Activated T-cell treated with anti-CD3 and anti-CD28 coated beads, Interleukin-2, amount 50 U/mL, for 4 hours (primary cell): ENCODE measurements around the gene SNX21. TPM values are rescaled to one million over a fixed set of nuclear protein-coding genes. Genes with fewer than 3 reads are reported as not detected.
"Not testable (repeated sequence)": the region's sequence is repeated elsewhere in the genome, so short reads cannot be mapped to it uniquely, and the experiment has no call there.

Experiments used
- ATAC-seq, 2 donors: fragments of 200-7000 bp; cut with Tn5 transposase; one replicate each; pipeline ENCODE4 v1.10.0; 2021
- DNase-seq: peaks from one replicate; pipeline ENCODE4 v3.0.0-alpha.2; 2020
- H3K27me3 Mint-ChIP-seq: one replicate; pipeline ENCODE4 v1.8.0; 2021; ENCODE audit warnings: low read depth, mixed read lengths
- H3K36me3 Mint-ChIP-seq: one replicate; pipeline ENCODE4 v1.8.0; 2022; ENCODE audit warnings: mixed read lengths; ENCODE audit not compliant: insufficient read depth
- H3K4me1 Mint-ChIP-seq: one replicate; pipeline ENCODE4 v1.8.0; 2021; ENCODE audit warnings: low read depth, mixed read lengths
- H3K4me3 Mint-ChIP-seq: one replicate; pipeline ENCODE4 v1.8.0; 2021; ENCODE audit warnings: mild to moderate bottlenecking, moderate library complexity, mixed read lengths
- H3K9me3 Mint-ChIP-seq: one replicate; pipeline ENCODE4 v1.8.0; 2021; ENCODE audit warnings: mixed read lengths
- total RNA-seq, 3 donors: library from RNA; stranded (reverse); gene quantifications; one replicate each; pipeline ENCODE4 v1.2.1, GENCODE V29; 2021

Gene SNX21, protein sequence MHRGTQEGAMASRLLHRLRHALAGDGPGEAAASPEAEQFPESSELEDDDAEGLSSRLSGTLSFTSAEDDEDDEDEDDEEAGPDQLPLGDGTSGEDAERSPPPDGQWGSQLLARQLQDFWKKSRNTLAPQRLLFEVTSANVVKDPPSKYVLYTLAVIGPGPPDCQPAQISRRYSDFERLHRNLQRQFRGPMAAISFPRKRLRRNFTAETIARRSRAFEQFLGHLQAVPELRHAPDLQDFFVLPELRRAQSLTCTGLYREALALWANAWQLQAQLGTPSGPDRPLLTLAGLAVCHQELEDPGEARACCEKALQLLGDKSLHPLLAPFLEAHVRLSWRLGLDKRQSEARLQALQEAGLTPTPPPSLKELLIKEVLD
- under 1 TPM; 0.83 to 0.98 (median 0.87) TPM for total RNA-seq

GRCh38 chr20:45833030-45833882 lies at the start of gene SNX21:
TSS of gene SNX21 (plus strand) at chr20:45833799. CDS start at chr20:45833920, 121 bp downstream.
- H3K4me1 Mint-ChIP-seq = peaks cover 6% of the 10 kb centered on the region
- H3K27me3 Mint-ChIP-seq = no peaks in the 10 kb centered on the region
- ATAC-seq = peak; percentile 70 to 81
- H3K4me3 Mint-ChIP-seq = peak within 1 kb of the TSS; percentile 80
- H3K36me3 Mint-ChIP-seq = no peaks in the 10 kb centered on the region
- no peaks in the 10 kb centered on the region for H3K9me3 Mint-ChIP-seq
- DNase-seq = no peak

DNA sequence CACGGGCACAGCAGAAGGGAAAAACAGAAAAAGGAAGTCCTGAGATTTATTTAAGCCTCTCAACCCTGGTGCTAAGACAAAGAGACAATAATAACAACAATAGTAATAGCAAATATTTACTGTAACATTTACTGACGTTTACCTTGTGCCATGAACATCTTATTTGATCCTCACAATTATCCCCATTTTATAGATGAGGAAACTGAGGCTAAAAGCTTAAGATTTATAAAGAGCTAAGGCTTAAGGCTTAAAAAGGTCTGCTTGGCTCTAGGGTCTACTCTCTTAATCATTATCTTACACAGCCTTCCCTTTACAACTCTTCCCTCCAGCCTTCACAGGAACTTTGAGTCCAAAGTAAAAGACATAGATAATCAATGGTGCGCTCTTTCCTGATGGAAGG lies 45.2 kb upstream of the SNX21 start:
- ATAC-seq = no peak
- Mint-ChIP-seq H3K27me3 (no peaks in the 10 kb centered on the region), H3K4me1 (peaks cover 10% of the 10 kb centered on the region), H3K36me3 (no peaks in the 10 kb centered on the region), H3K9me3 (no peaks in the 10 kb centered on the region), H3K4me3 (no peak overlapping the region)
- no peak for DNase-seq

GRCh38 chr20:45792317-45793118 lies 41.1 kb upstream of the SNX21 start:
- peak; percentile 3 to 4 for ATAC-seq
- DNase-seq = no peak
- Mint-ChIP-seq H3K36me3 (peaks cover 23% of the 10 kb centered on the region), H3K27me3 (no peaks in the 10 kb centered on the region), H3K4me1 (peaks cover 12% of the 10 kb centered on the region), H3K9me3 (no peaks in the 10 kb centered on the region), H3K4me3 (peak overlapping the region; percentile 85)

- no peaks in the 10 kb centered on the region for H3K9me3 Mint-ChIP-seq
- no peak for ATAC-seq
- no peaks in the 10 kb centered on the region for H3K27me3 Mint-ChIP-seq
- H3K4me1 Mint-ChIP-seq = peaks cover 20% of the 10 kb centered on the region
- H3K4me3 Mint-ChIP-seq = no peak overlapping the region
- DNase-seq = no peak
- H3K36me3 Mint-ChIP-seq = peaks cover 24% of the 10 kb centered on the region
Observed at GRCh38 chr20:45796337-45797065, 37.1 kb upstream of the SNX21 start.

DNA sequence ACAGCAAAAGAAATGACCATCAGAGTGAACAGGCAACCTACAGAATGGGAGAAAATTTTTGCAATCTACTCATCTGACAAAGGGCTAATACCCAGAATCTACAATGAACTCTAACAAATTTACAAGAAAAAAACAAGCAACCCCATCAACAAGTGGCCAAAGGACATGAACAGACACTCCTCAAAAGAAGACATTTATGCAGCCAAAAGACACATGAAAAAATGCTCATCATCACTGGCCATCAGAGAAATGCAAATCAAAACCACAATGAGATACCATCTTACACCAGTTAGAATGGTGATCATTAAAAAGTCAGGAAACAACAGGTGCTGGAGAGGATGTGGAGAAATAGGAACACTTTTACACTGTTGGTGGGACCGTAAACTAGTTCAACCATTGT lies 36.1 kb upstream of the SNX21 start:
- H3K27me3 Mint-ChIP-seq, ATAC-seq, H3K9me3 Mint-ChIP-seq, H3K4me3 Mint-ChIP-seq, DNase-seq: not testable (repeated sequence)
- H3K4me1 Mint-ChIP-seq = peaks cover 17% of the 10 kb centered on the region
- peaks cover 29% of the 10 kb centered on the region for H3K36me3 Mint-ChIP-seq

DNA sequence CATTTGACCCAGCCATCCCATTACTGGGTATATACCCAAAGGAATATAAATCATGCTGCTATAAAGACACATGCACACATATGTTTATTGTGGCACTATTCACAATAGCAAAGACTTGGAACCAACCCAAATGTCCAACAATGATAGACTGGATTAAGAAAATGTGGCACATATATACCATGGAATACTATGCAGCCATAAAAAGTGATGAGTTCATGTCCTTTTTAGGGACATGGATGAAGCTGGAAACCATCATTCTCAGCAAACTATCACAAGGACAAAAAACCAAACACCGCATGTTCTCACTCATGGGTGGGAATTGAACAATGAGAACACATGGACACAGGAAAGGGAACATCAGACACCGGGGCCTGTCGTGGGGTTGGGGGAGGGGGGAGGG lies 35.6 kb upstream of the SNX21 start:
- peaks cover 12% of the 10 kb centered on the region for H3K4me1 Mint-ChIP-seq
- DNase-seq, H3K27me3 Mint-ChIP-seq, H3K4me3 Mint-ChIP-seq, H3K9me3 Mint-ChIP-seq, ATAC-seq: not testable (repeated sequence)
- peaks cover 33% of the 10 kb centered on the region for H3K36me3 Mint-ChIP-seq

- peak; percentile 82 to 94 for ATAC-seq
- Mint-ChIP-seq H3K27me3 (no peaks in the 10 kb centered on the region), H3K4me1 (peaks cover 12% of the 10 kb centered on the region), H3K9me3 (no peaks in the 10 kb centered on the region), H3K4me3 (no peak overlapping the region), H3K36me3 (peaks cover 37% of the 10 kb centered on the region)
- peak; percentile 56 for DNase-seq
Observed at GRCh38 chr20:45798935-45799642, 34.5 kb upstream of the SNX21 start.

GRCh38 chr20:45801851-45802250 lies 31.7 kb upstream of the SNX21 start:
- Mint-ChIP-seq H3K4me1 (peaks cover 12% of the 10 kb centered on the region), H3K9me3 (no peaks in the 10 kb centered on the region), H3K4me3 (no peak overlapping the region), H3K36me3 (peaks cover 36% of the 10 kb centered on the region), H3K27me3 (no peaks in the 10 kb centered on the region)
- ATAC-seq = no peak
- DNase-seq = no peak

- DNase-seq (no peak), ATAC-seq (no peak)
- Mint-ChIP-seq H3K4me3 (no peak overlapping the region), H3K36me3 (peaks cover 29% of the 10 kb centered on the region), H3K9me3 (no peaks in the 10 kb centered on the region), H3K27me3 (no peaks in the 10 kb centered on the region), H3K4me1 (peaks cover 16% of the 10 kb centered on the region)
Observed at GRCh38 chr20:45810191-45810970, 23.2 kb upstream of the SNX21 start.

GRCh38 chr20:45812157-45813005 lies 21.2 kb upstream of the SNX21 start, which contains the start of gene UBE2C:
TSS of gene UBE2C (plus strand) at chr20:45812644. CDS start at chr20:45812696, 52 bp downstream.
- no peaks in the 10 kb centered on the region for H3K9me3 Mint-ChIP-seq
- peaks cover 25% of the 10 kb centered on the region for H3K36me3 Mint-ChIP-seq
- peaks cover 16% of the 10 kb centered on the region for H3K4me1 Mint-ChIP-seq
- DNase-seq (peak; percentile 86), ATAC-seq (peak; percentile 100)
- peak within 1 kb of the TSS; percentile 82 for H3K4me3 Mint-ChIP-seq
- H3K27me3 Mint-ChIP-seq = no peaks in the 10 kb centered on the region

DNA sequence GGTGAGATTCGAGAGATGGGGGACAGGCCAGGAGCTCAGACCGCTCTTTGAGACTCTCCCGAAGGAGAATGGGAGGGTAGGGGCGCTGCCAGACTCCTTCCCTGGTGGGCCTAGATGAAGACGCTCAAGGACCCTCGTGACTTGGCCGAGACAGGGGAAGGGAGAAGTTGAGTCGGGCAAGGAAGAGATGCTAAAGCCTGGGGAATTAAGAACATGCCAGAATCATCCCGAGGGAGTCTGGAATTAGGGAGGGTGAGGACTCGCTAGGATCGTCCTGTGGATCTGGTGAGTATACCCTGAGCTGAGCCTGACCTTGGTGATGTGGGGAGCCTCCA lies 20.6 kb upstream of the SNX21 start:
- H3K4me1 Mint-ChIP-seq = peaks cover 16% of the 10 kb centered on the region
- no peaks in the 10 kb centered on the region for H3K27me3 Mint-ChIP-seq
- H3K9me3 Mint-ChIP-seq = no peaks in the 10 kb centered on the region
- H3K4me3 Mint-ChIP-seq = peak overlapping the region; percentile 82
- ATAC-seq (no peak), DNase-seq (no peak)
- H3K36me3 Mint-ChIP-seq = peaks cover 23% of the 10 kb centered on the region

DNA sequence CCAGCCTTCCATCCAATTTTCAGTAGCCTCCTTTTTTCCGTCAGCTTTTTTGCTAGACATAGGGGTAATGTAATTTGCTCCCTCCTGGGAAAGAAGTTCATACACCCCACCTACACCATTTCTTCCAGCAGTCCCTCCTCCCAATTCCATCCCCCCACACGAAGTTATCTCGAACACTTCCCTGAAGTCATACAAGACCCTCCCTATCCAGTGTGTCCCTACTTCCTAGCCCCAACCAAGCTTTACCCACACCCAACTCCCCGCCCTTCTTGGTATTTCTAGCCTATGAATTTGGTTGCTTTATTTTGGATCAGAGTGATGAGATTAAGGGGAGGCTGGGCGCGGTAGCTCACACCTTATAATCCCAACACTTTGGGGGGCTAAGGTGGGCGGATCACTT lies 20.1 kb upstream of the SNX21 start:
- Mint-ChIP-seq H3K9me3 (no peaks in the 10 kb centered on the region), H3K4me1 (peaks cover 16% of the 10 kb centered on the region), H3K27me3 (no peaks in the 10 kb centered on the region), H3K36me3 (peaks cover 21% of the 10 kb centered on the region), H3K4me3 (peak overlapping the region; percentile 82)
- ATAC-seq = no peak
- no peak for DNase-seq
